ENCODE measurements around the gene BST2.

Gene BST2

GRCh38 chr19:17424743-17425365 is 19.4 kb upstream of the BST2 start:
- Histone ChIP-seq H3K27ac (ENCODE audit: extremely low read depth, low read depth, low read length) (no peak overlapping the region), H3K4me3 (ENCODE audit: low read depth, low read length) (no peak overlapping the region), H3K36me3 (ENCODE audit: control insufficient read depth in 2 of 2, insufficient read depth in 1 of 2, low read length in 2 of 2) (peaks cover 4 to 6% of the 10 kb centered on the region in 2 experiments; a peak in 2 of 3 replicates), H3K9me3 (ENCODE audit: control insufficient read depth, insufficient read depth, low read depth, low read length) (no peaks in the 10 kb centered on the region), H3K4me1 (ENCODE audit: control insufficient read depth, insufficient read depth, low read length) (peaks cover 2% of the 10 kb centered on the region; the same call in 1 of the 2 replicates)
- CTCF ChIA-PET = interaction anchor here (0.6 to 1.0 kb wide), 8 partner anchors 9 to 454 kb away, joined by 3 to 6 read pairs (median 3); partner anchors contain the start of genes BST2 and OCEL1
- POLR2A ChIA-PET = interaction anchor here (0.5 to 0.7 kb wide), 5 partner anchors 10 to 930 kb away, joined by 3 to 5 read pairs (median 4); no protein-coding TSS in a partner anchor
- peak; percentile 90 for TF ChIP-seq KLF9 (tag by site-specific recombination; IDR thresholded peaks at IDR 0.05; ENCODE audit: low read depth)
- peak; percentile 91 for TF ChIP-seq GLIS2 (tag by site-specific recombination; IDR thresholded peaks at IDR 0.05)
- TF ChIP-seq ZNF26 (tag by site-specific recombination; IDR thresholded peaks at IDR 0.05) = no peak
- TF ChIP-seq FEZF1 (tag by site-specific recombination; IDR thresholded peaks at IDR 0.05) = no peak
- TF ChIP-seq, protein P1, sequence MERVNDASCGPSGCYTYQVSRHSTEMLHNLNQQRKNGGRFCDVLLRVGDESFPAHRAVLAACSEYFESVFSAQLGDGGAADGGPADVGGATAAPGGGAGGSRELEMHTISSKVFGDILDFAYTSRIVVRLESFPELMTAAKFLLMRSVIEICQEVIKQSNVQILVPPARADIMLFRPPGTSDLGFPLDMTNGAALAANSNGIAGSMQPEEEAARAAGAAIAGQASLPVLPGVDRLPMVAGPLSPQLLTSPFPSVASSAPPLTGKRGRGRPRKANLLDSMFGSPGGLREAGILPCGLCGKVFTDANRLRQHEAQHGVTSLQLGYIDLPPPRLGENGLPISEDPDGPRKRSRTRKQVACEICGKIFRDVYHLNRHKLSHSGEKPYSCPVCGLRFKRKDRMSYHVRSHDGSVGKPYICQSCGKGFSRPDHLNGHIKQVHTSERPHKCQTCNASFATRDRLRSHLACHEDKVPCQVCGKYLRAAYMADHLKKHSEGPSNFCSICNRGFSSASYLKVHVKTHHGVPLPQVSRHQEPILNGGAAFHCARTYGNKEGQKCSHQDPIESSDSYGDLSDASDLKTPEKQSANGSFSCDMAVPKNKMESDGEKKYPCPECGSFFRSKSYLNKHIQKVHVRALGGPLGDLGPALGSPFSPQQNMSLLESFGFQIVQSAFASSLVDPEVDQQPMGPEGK (tag by site-specific recombination; IDR thresholded peaks at IDR 0.05) = peak; percentile 96
- TF ChIP-seq ZNF561 (tag by site-specific recombination; IDR thresholded peaks at IDR 0.05; ENCODE audit: borderline replicate concordance) = no peak
- TF ChIP-seq ZNF37A (tag by site-specific recombination; IDR thresholded peaks at IDR 0.05) = no peak
- TF ChIP-seq ZNF423 (tag by site-specific recombination; IDR thresholded peaks at IDR 0.05) = no peak
- TF ChIP-seq SP7 (tag by site-specific recombination; IDR thresholded peaks at IDR 0.05) = peak; percentile 55
- peak; percentile 63 for TF ChIP-seq ZNF692 (tag by site-specific recombination; IDR thresholded peaks at IDR 0.05)
- TF ChIP-seq ZNF132 (tag by site-specific recombination; IDR thresholded peaks at IDR 0.05; ENCODE audit: borderline replicate concordance) = no peak
- peak; percentile 87 for TF ChIP-seq SCRT2 (tag by site-specific recombination; IDR thresholded peaks at IDR 0.05)
- peak; percentile 52; the same call in 1 of the 2 replicates for TF ChIP-seq ZNF660 (tag by site-specific recombination; IDR thresholded peaks at IDR 0.05)
- peak; percentile 83 for TF ChIP-seq CTCF (tag by site-specific recombination; IDR thresholded peaks at IDR 0.05)
- peak; percentile 70 for TF ChIP-seq SP2 (tag by site-specific recombination; IDR thresholded peaks at IDR 0.05)
- peak; percentile 59; the same call in 1 of the 2 replicates for TF ChIP-seq ZEB2 (tag by site-specific recombination; IDR thresholded peaks at IDR 0.05)
- TF ChIP-seq MYNN (tag by site-specific recombination; IDR thresholded peaks at IDR 0.05; ENCODE audit: borderline replicate concordance) = no peak
- peak; percentile 64 for TF ChIP-seq ZIC2 (tag by site-specific recombination; IDR thresholded peaks at IDR 0.05)
- peak; percentile 20; the same call in 1 of the 2 replicates for TF ChIP-seq SCRT1 (tag by site-specific recombination; IDR thresholded peaks at IDR 0.05; ENCODE audit: borderline replicate concordance)
- no peak for TF ChIP-seq ZNF664 (tag by site-specific recombination; IDR thresholded peaks at IDR 0.05)
- peak; percentile 84 for TF ChIP-seq ZXDB (tag by site-specific recombination; IDR thresholded peaks at IDR 0.05)
- TF ChIP-seq GLI4 (tag by site-specific recombination; IDR thresholded peaks at IDR 0.05) = 0 out of 2 replicates have a peak, but pooled peaks have one; percentile 47
- peak; percentile 54; the same call in 1 of the 2 replicates for TF ChIP-seq ZNF366 (tag by site-specific recombination; conservative IDR thresholded peaks at IDR 0.05)
- no peak for TF ChIP-seq ZNF701 (tag by site-specific recombination; IDR thresholded peaks at IDR 0.05)
- no peak for TF ChIP-seq ZNF610 (tag by site-specific recombination; IDR thresholded peaks at IDR 0.05; ENCODE audit: borderline replicate concordance)
- peak; percentile 32; the same call in 1 of the 2 replicates for TF ChIP-seq ZSCAN30 (tag by site-specific recombination; IDR thresholded peaks at IDR 0.05)
- TF ChIP-seq ZNF544 (tag by site-specific recombination; IDR thresholded peaks at IDR 0.05) = no peak
- TF ChIP-seq SALL2 (tag by site-specific recombination; IDR thresholded peaks at IDR 0.05; ENCODE audit: borderline replicate concordance) = no peak
- no peak for TF ChIP-seq MEIS1 (CRISPR knock-in tag; IDR thresholded peaks at IDR 0.05; ENCODE audit: borderline replicate concordance)
- 0 out of 2 replicates have a peak, but pooled peaks have one; percentile 47 for TF ChIP-seq BCL11B (tag by site-specific recombination; IDR thresholded peaks at IDR 0.05; ENCODE audit: low read depth)
- no peak for TF ChIP-seq ZNF488 (tag by site-specific recombination; IDR thresholded peaks at IDR 0.05)
- no peak for TF ChIP-seq ZNF473 (tag by site-specific recombination; IDR thresholded peaks at IDR 0.05)

Measured in HEK293 (cell line).